CD4-positive, CD25-positive, alpha-beta regulatory T cell (primary cell): ENCODE data around the gene MRPS11. TPM values are rescaled to one million over a fixed set of nuclear protein-coding genes. Genes with fewer than 3 reads are reported as not detected.

ENCODE experiments used
- ATAC-seq, 2 donors: fragments of 150-1000 bp; cut with Tn5 transposase; one replicate each; pipeline ENCODE4 v1.10.0; 2021; ENCODE audit warnings: low read depth in 2 of 2, moderate number of reproducible peaks in 2 of 2, moderate library complexity in 1 of 2
- DNase-seq, 3 donors: peaks; one replicate each; pipeline versions ENCODE4 v3.0.0 to v3.0.0-alpha.2; 2012 to 2022; ENCODE audit warnings: mixed read lengths in 1 of 3
- H3K27ac ChIP-seq: one replicate; pipeline ENCODE4 v1.7.0; 2013; ENCODE audit warnings: mild to moderate bottlenecking, low read length; ENCODE audit not compliant: insufficient read depth, poor library complexity, severe bottlenecking
- H3K27me3 ChIP-seq: one replicate; pipeline ENCODE4 v1.7.0; 2013; ENCODE audit warnings: low read length; ENCODE audit not compliant: control insufficient read depth, insufficient read depth
- H3K36me3 ChIP-seq: one replicate; pipeline ENCODE4 v1.7.0; 2013; ENCODE audit warnings: mild to moderate bottlenecking, low read length, moderate library complexity; ENCODE audit not compliant: control insufficient read depth, insufficient read depth
- H3K4me1 ChIP-seq: 2 replicates; pipeline ENCODE4 v1.7.0; 2013; ENCODE audit warnings: mild to moderate bottlenecking, low read length; ENCODE audit not compliant: insufficient read depth, control insufficient read depth, poor library complexity, severe bottlenecking
- H3K4me3 ChIP-seq: one replicate; pipeline ENCODE4 v1.7.0; 2013; ENCODE audit warnings: low read depth, mild to moderate bottlenecking, low read length, moderate library complexity
- H3K9me3 ChIP-seq, 2 experiments: 1 replicate in 1 of 2; 2 replicates in 1 of 2; pipeline ENCODE4 v1.7.0; 2013; ENCODE audit warnings: low read length in 2 of 2, mild to moderate bottlenecking in 1 of 2, moderate library complexity in 1 of 2; ENCODE audit not compliant: control insufficient read depth in 2 of 2
- H3K27ac Mint-ChIP-seq, 3 donors: one replicate each; pipeline ENCODE4 v1.8.0; 2020 to 2022; ENCODE audit warnings: mild to moderate bottlenecking in 3 of 3, mixed read lengths in 3 of 3, moderate library complexity in 2 of 3
- H3K27me3 Mint-ChIP-seq: one replicate; pipeline ENCODE4 v1.8.0; 2022; ENCODE audit warnings: mild to moderate bottlenecking, mixed read lengths
- H3K36me3 Mint-ChIP-seq: one replicate; pipeline ENCODE4 v1.8.0; 2020; ENCODE audit warnings: mixed read lengths
- H3K4me1 Mint-ChIP-seq, 4 donors: one replicate each; pipeline ENCODE4 v1.8.0; 2020 to 2022; ENCODE audit warnings: mixed read lengths in 4 of 4, mild to moderate bottlenecking in 1 of 4
- H3K4me3 Mint-ChIP-seq, 4 donors: one replicate each; pipeline ENCODE4 v1.8.0; 2020 to 2022; ENCODE audit warnings: mild to moderate bottlenecking in 4 of 4, mixed read lengths in 4 of 4, moderate library complexity in 3 of 4
- H3K9me3 Mint-ChIP-seq, 7 donors: one replicate each; pipeline ENCODE4 v1.8.0; 2020 to 2022; ENCODE audit warnings: mixed read lengths in 7 of 7, mild to moderate bottlenecking in 3 of 7, moderate library complexity in 2 of 7
- polyA plus RNA-seq, 4 donors: library from polyadenylated mRNA; unstranded; fragments of 300-500 nt; fragmentation: Illumina TruSeq; gene quantifications; one replicate each; pipeline ENCODE4 v1.2.3, GENCODE V29; 2021
- total RNA-seq: library from RNA; stranded (reverse); gene quantifications from one replicate; pipeline ENCODE4 v1.2.3, GENCODE V29; 2022

The MRPS11 gene
- total and polyA plus RNA-seq, 5 donors from 2014 or later = 21.8 to 64.2 (median 58.1) TPM

DNA sequence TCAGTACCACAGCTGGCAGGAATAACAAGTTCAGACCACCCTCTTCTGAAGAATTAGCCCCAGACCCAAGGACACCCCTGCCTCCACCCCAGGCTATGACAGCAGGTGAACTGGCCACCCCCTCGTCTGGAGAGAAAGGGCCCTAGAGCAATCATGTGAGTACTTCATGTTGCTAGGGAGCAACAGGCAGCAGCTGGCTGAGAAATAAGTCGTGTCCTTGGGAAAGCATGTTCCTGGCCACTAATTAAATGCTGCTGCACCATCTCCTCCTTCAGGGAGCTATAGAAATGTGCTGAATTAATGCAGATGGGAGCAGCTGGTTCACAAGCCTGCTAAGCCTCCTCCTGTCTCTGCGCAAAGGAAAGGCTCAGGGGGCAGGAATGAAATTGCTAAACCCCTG is 31.5 kb downstream of the MRPS11 start:
- Mint-ChIP-seq H3K9me3 (no peaks in the 10 kb centered on the region), H3K27ac (no peak overlapping the region), H3K4me1 (no peaks in the 10 kb centered on the region), H3K27me3 (no peaks in the 10 kb centered on the region), H3K4me3 (no peak overlapping the region), H3K36me3 (peaks cover 23% of the 10 kb centered on the region)
- H3K4me1 ChIP-seq = no peaks in the 10 kb centered on the region
- H3K27me3 ChIP-seq = no peaks in the 10 kb centered on the region
- H3K4me3 ChIP-seq = no peak overlapping the region
- DNase-seq (no peak), ATAC-seq (no peak)
- H3K27ac ChIP-seq = no peak overlapping the region
- H3K9me3 ChIP-seq = no peaks in the 10 kb centered on the region
- no peaks in the 10 kb centered on the region for H3K36me3 ChIP-seq

DNA sequence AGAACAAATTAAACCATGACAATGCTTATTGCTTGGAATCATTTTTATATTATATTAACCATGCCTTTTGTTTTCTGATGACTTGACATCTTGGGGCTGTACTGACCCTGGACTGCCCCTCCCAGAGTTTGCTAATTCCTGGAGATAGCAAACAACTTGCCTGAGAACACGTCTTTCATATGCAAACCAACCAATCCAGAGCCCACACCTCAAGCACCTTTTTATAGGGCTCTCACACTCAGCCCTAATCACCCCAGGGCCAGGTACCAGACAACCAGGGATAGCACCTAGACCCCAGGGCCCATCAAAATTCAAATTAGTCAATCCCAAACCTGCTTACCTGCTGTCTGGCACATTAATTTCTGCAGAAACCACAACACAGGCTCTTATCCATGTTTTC is 36.9 kb downstream of the MRPS11 start:
- H3K9me3 ChIP-seq = no peaks in the 10 kb centered on the region
- Mint-ChIP-seq H3K36me3 (peaks cover 48% of the 10 kb centered on the region), H3K4me3 (no peak overlapping the region)

DNA sequence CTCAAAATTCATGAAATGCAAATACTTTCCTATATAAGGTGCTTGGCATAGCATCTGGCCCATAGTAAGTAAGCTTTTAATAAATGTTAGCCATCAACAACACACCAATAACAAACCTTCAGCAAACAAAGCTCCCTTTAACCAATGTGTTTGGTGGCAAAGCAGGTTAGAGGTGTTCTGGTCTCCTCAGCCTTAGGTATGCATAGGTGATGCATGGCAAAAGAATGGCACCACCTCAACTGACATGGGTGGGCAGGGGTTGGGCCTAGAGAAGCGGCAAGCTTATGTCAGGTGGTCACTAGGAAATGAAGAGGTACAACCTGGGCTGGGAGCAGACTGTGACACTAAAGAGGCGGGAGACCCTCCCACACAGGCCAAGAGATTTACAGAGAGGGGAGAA is 38.2 kb downstream of the MRPS11 start:
- H3K4me1 ChIP-seq = no peaks in the 10 kb centered on the region
- ATAC-seq (no peak), DNase-seq (no peak)
- peak overlapping the region in 1 of 3 donors; percentile 16 for H3K27ac Mint-ChIP-seq
- no peak overlapping the region for H3K4me3 Mint-ChIP-seq
- H3K27me3 Mint-ChIP-seq = no peaks in the 10 kb centered on the region
- no peaks in the 10 kb centered on the region for H3K9me3 ChIP-seq
- no peak overlapping the region for H3K4me3 ChIP-seq
- H3K27me3 ChIP-seq = no peaks in the 10 kb centered on the region
- H3K9me3 Mint-ChIP-seq = no peaks in the 10 kb centered on the region
- H3K36me3 ChIP-seq = peaks cover 8% of the 10 kb centered on the region
- H3K36me3 Mint-ChIP-seq = peaks cover 58% of the 10 kb centered on the region
- H3K27ac ChIP-seq = no peak overlapping the region
- H3K4me1 Mint-ChIP-seq = peaks cover 0 to 6% (median 0%) of the 10 kb centered on the region in 4 donors

More for the DNA sequence above, 36.9 kb downstream of the MRPS11 start:
- H3K27me3 Mint-ChIP-seq = no peaks in the 10 kb centered on the region
- no peak overlapping the region for H3K27ac Mint-ChIP-seq
- peaks cover 0 to 6% (median 0%) of the 10 kb centered on the region in 4 donors for H3K4me1 Mint-ChIP-seq
- no peak overlapping the region for H3K27ac ChIP-seq
- H3K4me3 ChIP-seq = no peak overlapping the region
- peaks cover 8% of the 10 kb centered on the region for H3K36me3 ChIP-seq
- no peaks in the 10 kb centered on the region for H3K4me1 ChIP-seq
- no peaks in the 10 kb centered on the region for H3K27me3 ChIP-seq
- DNase-seq (no peak), ATAC-seq (no peak)
- no peaks in the 10 kb centered on the region for H3K9me3 Mint-ChIP-seq

DNA sequence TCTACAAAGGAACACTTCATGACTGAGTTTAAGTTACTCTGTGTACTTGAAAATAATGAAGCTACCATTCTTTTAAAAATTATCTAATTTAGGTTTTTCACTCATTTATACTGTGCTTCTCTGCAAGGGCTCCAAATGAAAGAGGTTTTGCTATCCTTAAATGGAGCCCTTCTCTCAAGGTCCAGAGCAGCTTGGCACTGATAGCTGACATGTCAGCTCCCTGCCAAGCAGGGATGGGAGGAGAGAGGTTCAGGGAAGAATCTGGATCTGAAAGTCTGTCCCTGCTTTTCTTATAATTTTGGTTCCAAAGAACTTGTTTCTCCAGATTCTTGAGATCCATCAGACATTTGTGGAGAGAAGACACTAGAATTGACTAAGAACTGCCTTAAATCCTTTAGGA is 39.1 kb downstream of the MRPS11 start:
- ATAC-seq (no peak), DNase-seq (no peak)
- peaks cover 65% of the 10 kb centered on the region for H3K36me3 Mint-ChIP-seq
- H3K27ac Mint-ChIP-seq = no peak overlapping the region
- no peaks in the 10 kb centered on the region for H3K9me3 ChIP-seq
- no peak overlapping the region for H3K4me3 Mint-ChIP-seq
- peaks cover 8% of the 10 kb centered on the region for H3K36me3 ChIP-seq
- H3K4me3 ChIP-seq = no peak overlapping the region
- H3K27ac ChIP-seq = no peak overlapping the region
- no peaks in the 10 kb centered on the region for H3K9me3 Mint-ChIP-seq
- no peaks in the 10 kb centered on the region for H3K27me3 ChIP-seq
- no peaks in the 10 kb centered on the region for H3K27me3 Mint-ChIP-seq
- H3K4me1 Mint-ChIP-seq = peaks cover 0 to 6% (median 0%) of the 10 kb centered on the region in 4 donors
- no peaks in the 10 kb centered on the region for H3K4me1 ChIP-seq

DNA sequence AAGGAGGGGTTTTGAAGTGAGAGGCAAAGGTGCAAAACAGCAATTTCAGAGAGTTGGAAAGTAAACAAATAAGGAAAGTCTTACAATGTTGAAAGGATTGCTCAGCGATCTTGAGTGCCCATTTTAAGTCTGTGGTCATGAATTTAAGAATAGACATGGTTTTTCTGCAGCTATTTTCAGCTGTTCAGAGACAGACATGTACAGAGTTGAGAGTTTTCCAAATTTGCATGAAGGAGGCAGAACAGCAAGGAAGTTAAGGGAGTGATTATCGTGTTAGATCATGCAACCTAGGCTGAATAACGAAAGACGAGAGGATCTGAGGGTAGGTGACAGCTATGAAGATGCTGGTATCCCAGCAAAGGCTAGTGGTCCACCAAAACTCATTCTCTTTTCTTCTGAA is 41.8 kb downstream of the MRPS11 start:
- Mint-ChIP-seq H3K27me3 (no peaks in the 10 kb centered on the region), H3K36me3 (peaks cover 63% of the 10 kb centered on the region), H3K4me1 (peaks cover 0 to 6% (median 0%) of the 10 kb centered on the region in 4 donors), H3K27ac (peak overlapping the region in 1 of 3 donors; percentile 16), H3K9me3 (no peaks in the 10 kb centered on the region), H3K4me3 (no peak overlapping the region)
- ATAC-seq (no peak), DNase-seq (no peak)
- no peaks in the 10 kb centered on the region for H3K27me3 ChIP-seq
- no peaks in the 10 kb centered on the region for H3K9me3 ChIP-seq
- H3K27ac ChIP-seq = no peak overlapping the region
- H3K4me1 ChIP-seq = no peaks in the 10 kb centered on the region
- H3K36me3 ChIP-seq = peaks cover 22% of the 10 kb centered on the region
- no peak overlapping the region for H3K4me3 ChIP-seq

DNA sequence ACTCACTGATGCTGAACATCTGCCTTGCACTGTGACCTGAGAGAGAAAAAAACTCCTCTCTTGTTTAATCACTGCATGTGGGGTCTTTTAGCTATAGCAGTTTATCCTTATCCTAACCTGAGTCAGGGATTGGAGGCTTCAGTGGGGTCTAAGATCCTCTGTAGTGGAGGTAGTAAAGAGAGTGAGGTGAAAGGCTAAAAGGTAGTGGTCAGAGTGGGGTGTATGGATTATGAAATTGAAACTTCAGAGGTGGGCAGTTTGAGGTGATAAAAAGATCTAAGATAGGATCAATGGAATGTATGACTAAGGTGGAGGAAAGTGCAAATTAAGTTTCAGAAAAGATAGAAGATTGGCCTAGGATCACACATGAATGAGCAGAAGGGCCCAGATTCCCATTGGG is 42.5 kb downstream of the MRPS11 start:
- no peak for ATAC-seq
- H3K36me3 Mint-ChIP-seq = peaks cover 57% of the 10 kb centered on the region

DNA sequence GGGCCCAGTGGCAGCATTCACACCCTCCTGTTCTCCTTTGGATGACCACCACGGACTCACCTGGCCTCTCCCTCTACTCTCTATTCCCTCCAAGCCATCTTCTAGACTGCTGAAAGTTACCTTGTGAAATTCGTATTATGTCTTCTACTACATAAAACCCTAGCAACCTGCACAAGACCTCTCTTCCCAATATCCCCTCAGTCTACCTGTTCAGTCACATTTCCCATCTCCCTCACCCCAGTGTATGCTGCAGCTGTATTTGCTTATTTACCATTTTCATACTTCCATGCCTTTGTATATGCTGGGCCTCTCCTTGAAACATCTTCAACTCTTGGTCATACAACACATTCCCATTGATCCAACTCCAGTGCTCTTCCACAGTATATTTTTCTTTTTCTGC is 43.7 kb downstream of the MRPS11 start:
- peaks cover 55% of the 10 kb centered on the region for H3K36me3 Mint-ChIP-seq
- no peaks in the 10 kb centered on the region for H3K9me3 Mint-ChIP-seq
- Histone ChIP-seq H3K27me3 (no peaks in the 10 kb centered on the region), H3K9me3 (no peaks in the 10 kb centered on the region), H3K4me3 (no peak overlapping the region), H3K4me1 (no peaks in the 10 kb centered on the region), H3K27ac (no peak overlapping the region), H3K36me3 (peaks cover 22% of the 10 kb centered on the region)
- no peak for DNase-seq
- peaks cover 0 to 2% (median 0%) of the 10 kb centered on the region in 4 donors for H3K4me1 Mint-ChIP-seq
- no peak overlapping the region for H3K27ac Mint-ChIP-seq
- no peaks in the 10 kb centered on the region for H3K27me3 Mint-ChIP-seq
- ATAC-seq = no peak
- no peak overlapping the region for H3K4me3 Mint-ChIP-seq

More for the DNA sequence above, 42.5 kb downstream of the MRPS11 start:
- Mint-ChIP-seq H3K27ac (no peak overlapping the region), H3K4me3 (no peak overlapping the region), H3K9me3 (no peaks in the 10 kb centered on the region), H3K4me1 (peaks cover 0 to 3% (median 0%) of the 10 kb centered on the region in 4 donors), H3K27me3 (no peaks in the 10 kb centered on the region)
- no peak for DNase-seq
- Histone ChIP-seq H3K4me3 (no peak overlapping the region), H3K4me1 (no peaks in the 10 kb centered on the region), H3K9me3 (no peaks in the 10 kb centered on the region), H3K27ac (no peak overlapping the region), H3K27me3 (no peaks in the 10 kb centered on the region), H3K36me3 (peaks cover 25% of the 10 kb centered on the region)

DNA sequence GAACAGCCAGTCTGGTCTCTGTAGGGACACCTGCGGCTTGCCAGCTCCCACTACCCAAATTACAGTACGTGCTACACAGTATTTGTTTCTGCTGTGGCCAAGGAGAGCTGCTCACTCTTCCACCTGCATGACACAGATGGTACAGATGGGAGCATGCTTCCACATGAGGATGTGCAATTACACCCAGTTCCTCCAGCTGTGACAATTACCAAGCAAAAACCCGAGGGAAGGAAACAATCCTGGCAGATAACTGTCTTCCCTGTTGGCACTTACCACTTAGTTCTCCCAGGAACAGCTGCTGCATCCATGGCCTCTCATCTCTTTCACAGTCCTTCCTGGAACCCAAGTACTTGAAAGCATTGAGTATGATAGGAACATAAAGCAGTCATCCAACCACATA is 44.6 kb downstream of the MRPS11 start:
- Histone ChIP-seq H3K27me3 (no peaks in the 10 kb centered on the region), H3K4me1 (no peaks in the 10 kb centered on the region), H3K27ac (no peak overlapping the region), H3K4me3 (no peak overlapping the region), H3K36me3 (peaks cover 24% of the 10 kb centered on the region), H3K9me3 (no peaks in the 10 kb centered on the region)
- no peak overlapping the region for H3K4me3 Mint-ChIP-seq
- H3K9me3 Mint-ChIP-seq = no peaks in the 10 kb centered on the region
- H3K27ac Mint-ChIP-seq = no peak overlapping the region
- H3K36me3 Mint-ChIP-seq = peaks cover 58% of the 10 kb centered on the region
- DNase-seq (no peak), ATAC-seq (no peak)
- H3K4me1 Mint-ChIP-seq = peaks cover 0 to 2% (median 0%) of the 10 kb centered on the region in 4 donors
- no peaks in the 10 kb centered on the region for H3K27me3 Mint-ChIP-seq
